Retinal pigment epithelial cell (primary cell): ENCODE measurements around the gene GBF1.
"Not testable (repeated sequence)": the region's sequence is repeated elsewhere in the genome, so short reads cannot be mapped to it uniquely, and the experiment has no call there.

Experiments
- DNase-seq: peaks from one replicate; pipeline ENCODE4 v3.0.0-alpha.2; 2010; ENCODE audit warnings: low read depth
- H3K4me3 ChIP-seq: 2 replicates; pipeline ENCODE4 v1.5.1; 2011; ENCODE audit warnings: mild to moderate bottlenecking, low read length, control low read depth, moderate library complexity
- TF ChIP-seq, protein P1 (sequence below): conservative IDR thresholded peaks from 2 replicates; pipeline ENCODE4 v1.5.1; 2011; ENCODE audit warnings: low read depth, low read length, control low read depth, inconsistent platforms

Gene GBF1

DNA sequence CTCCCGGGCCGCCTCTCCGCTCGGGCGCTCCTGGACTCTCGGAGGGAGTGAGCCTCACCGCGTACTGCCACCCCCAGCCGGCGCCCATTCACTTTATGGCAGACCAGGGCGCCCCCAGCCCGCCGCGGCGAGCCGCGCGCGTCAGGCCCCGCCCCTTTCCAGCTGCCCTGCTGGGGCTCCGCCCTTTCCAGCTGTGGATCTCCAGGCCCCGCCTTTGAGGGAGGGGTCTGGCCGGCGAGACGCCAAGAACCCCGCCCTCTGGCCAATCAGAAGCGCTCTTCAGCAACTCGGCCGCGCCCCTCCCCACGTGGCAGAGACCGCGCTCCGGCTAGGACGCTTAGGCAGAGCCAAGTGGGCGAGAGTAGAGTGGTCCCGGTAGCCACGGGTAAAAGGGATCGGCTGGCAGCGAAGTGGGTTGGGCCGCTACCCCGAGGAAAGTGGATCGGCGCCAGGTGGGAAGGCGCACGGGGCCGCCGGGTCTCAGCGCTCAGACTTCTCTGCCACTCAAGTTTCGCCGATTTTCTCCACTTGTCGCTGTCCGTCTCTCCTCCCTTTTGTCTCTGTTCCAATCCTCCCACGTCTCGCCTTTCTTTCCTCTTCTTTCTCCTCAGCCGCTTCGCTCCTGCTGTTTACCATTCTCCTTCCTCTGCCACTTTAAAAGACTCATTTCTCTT, 3.8 kb upstream of the GBF1 start, which contains the start of gene PITX3:
PITX3 (minus strand) TSS at position 69 of the 674 bp plus-strand sequence. CDS start 9,432 bp downstream, outside the sequence.
- H3K4me3 ChIP-seq = peak within 1 kb of the TSS; percentile 66
- TF ChIP-seq, protein P1, sequence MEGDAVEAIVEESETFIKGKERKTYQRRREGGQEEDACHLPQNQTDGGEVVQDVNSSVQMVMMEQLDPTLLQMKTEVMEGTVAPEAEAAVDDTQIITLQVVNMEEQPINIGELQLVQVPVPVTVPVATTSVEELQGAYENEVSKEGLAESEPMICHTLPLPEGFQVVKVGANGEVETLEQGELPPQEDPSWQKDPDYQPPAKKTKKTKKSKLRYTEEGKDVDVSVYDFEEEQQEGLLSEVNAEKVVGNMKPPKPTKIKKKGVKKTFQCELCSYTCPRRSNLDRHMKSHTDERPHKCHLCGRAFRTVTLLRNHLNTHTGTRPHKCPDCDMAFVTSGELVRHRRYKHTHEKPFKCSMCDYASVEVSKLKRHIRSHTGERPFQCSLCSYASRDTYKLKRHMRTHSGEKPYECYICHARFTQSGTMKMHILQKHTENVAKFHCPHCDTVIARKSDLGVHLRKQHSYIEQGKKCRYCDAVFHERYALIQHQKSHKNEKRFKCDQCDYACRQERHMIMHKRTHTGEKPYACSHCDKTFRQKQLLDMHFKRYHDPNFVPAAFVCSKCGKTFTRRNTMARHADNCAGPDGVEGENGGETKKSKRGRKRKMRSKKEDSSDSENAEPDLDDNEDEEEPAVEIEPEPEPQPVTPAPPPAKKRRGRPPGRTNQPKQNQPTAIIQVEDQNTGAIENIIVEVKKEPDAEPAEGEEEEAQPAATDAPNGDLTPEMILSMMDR = no peak
- DNase-seq = no peak

DNA sequence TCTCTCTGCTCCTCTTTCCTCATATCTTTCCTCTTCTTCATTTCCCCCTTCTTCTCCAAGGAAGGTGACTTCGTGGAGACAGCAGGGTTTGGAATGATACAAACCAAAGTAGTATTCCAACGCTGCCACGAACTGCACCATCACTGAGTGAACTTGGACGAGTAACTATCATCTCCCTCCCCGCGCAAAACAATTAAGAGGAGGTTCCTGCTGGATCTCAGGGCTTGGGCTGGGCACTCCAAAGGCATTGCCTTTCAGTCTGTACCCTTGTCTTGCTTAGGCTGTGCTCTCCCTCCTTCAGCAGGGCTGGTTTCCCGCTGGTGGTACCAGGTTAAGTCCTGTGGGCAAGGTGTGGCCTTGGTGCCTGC, 3.2 kb upstream of the GBF1 start:
- DNase-seq = no peak
- TF ChIP-seq, protein P1 = no peak
- H3K4me3 ChIP-seq = peak overlapping the region; percentile 66

DNA sequence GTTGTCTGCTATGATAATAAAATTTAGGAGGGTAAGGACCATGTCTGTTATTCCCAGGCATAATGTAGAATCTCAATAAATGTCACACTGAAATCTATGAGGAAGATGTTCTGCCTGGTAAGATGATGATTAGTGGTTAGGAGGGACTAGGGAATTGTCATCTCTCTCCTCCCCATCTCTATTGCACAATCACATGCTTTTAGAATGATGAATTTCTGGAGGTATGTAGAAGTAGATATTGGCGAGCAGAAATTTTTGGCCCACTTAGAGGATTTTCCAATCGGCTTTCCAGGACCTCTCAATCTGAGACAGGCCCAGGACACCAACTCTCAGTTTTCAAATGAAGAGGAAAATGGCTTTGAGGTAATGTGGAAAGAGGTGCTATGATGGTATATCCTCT, 2.0 kb upstream of the GBF1 start:
- DNase-seq = no peak
- no peak overlapping the region for H3K4me3 ChIP-seq
- TF ChIP-seq, protein P1 = no peak

DNA sequence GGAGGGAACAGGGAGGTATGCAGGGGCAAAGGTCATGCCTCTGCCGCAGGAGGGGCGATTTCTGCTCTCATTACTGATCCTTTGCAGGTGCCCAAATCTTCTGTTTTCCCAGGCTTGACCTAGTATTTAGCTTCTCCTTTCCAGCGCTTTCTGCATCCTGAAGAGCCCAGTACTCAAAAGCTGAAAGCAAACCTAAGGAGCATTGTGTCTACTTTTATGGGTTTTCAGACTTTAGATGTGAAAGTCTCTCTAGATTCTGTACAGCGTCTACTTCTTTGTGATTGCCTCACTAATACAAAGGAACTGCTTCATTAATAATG, 560 bp downstream of the GBF1 start:
- TF ChIP-seq, protein P1 = no peak
- peak overlapping the region; percentile 99 for H3K4me3 ChIP-seq
- no peak for DNase-seq

DNA sequence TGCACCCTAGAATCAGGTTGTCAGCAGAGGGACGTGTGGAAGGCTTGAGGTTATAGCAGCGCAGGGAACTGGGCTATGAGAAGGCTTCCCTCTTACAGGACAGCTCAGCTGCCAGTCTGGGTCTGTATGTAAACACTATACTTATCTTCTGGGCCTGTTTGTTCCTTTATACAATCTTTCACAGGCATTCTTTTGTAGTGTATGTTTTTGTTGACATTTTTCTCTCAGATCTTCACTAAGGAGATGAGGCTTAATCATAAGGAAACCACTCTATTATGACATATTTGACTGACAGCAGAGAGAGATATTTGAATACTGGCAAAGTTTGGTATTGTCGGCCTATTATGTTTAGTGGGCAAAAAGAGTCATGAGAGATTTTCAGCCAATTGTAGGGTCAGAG, 929 bp downstream of the GBF1 start:
- DNase-seq = no peak
- TF ChIP-seq, protein P1 = no peak
- H3K4me3 ChIP-seq = peak overlapping the region; percentile 99

DNA sequence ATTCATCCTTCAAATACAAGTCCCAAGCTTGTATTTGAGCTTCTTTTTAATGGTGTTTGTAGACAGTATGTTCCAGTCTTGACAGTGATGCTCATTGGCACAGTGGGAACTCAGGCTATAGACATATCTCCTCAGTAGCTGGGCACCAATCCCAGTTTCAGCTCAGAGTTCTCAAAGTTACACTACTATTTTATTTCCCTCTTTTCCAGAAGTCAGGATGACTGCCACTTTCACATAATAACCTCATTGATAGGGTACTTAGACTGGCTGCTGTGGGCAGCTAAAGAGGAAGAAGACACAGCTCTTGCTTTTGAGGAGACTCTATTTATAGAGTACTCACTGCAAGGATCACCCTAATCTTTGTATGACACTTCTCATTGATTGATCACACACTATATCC, 2.4 kb downstream of the GBF1 start:
- TF ChIP-seq, protein P1 = no peak
- H3K4me3 ChIP-seq = no peak overlapping the region

DNA sequence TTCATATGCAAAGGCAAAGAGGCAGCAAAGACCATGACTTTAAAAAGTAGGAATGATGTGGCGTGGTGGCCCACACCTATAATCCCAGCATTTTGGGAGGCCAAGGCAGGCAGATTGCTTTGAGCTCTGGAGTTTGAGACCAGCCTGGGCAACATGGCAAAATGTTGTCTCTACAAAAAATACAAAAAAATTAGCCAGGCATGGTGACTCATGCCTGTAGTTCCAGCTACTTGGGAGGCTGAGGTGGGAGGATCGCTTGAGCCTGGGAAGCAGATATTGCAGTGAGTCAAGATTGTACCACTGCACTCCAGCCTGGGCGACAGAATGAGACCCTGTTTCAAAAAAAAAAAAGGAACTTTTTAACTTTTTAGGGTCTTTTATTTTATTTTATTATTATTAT, 7.2 kb downstream of the GBF1 start:
- not testable (repeated sequence) for H3K4me3 ChIP-seq, DNase-seq

More for the DNA sequence above, 2.4 kb downstream of the GBF1 start:
- no peak for DNase-seq
